Activated B cell treated with CpG ODN at 0.5 μM for 24 hours (primary cell): ENCODE data around the gene GIPC3. TPM values are rescaled to one million over a fixed set of nuclear protein-coding genes. Genes with fewer than 3 reads are reported as not detected.
"Not testable (repeated sequence)": the region's sequence is repeated elsewhere in the genome, so short reads cannot be mapped to it uniquely, and the experiment has no call there.

Experiments
- ATAC-seq: fragments of 200-7000 bp; cut with Tn5 transposase; one replicate; pipeline ENCODE4 v1.10.0; 2021; ENCODE audit warnings: low read depth, mild to moderate bottlenecking, moderate library complexity
- CTCF ChIA-PET: fragments of 350-600 bp; sonication (Branson Sonifier 250); formaldehyde crosslinking; loops from one replicate; lab custom pipeline; 2021; ENCODE audit warnings: antibody characterized with exemption; lab: Charles Lee
- POLR2A ChIA-PET: fragments of 350-600 bp; sonication (Branson Sonifier 250); formaldehyde crosslinking; loops from one replicate; lab custom pipeline; 2021; ENCODE audit warnings: antibody characterized with exemption; lab: Charles Lee
- DNase-seq: peaks from one replicate; pipeline ENCODE4 v3.0.0; 2022
- H3K27ac Mint-ChIP-seq: one replicate; pipeline ENCODE4 v1.8.0; 2020; ENCODE audit warnings: mixed read lengths
- H3K27me3 Mint-ChIP-seq: one replicate; pipeline ENCODE4 v1.8.0; 2021; ENCODE audit warnings: mixed read lengths
- H3K36me3 Mint-ChIP-seq: one replicate; pipeline ENCODE4 v1.8.0; 2021; ENCODE audit warnings: low read depth, mixed read lengths
- H3K4me1 Mint-ChIP-seq: one replicate; pipeline ENCODE4 v1.8.0; 2021; ENCODE audit warnings: mixed read lengths
- H3K4me3 Mint-ChIP-seq: one replicate; pipeline ENCODE4 v1.8.0; 2020; ENCODE audit warnings: mild to moderate bottlenecking, mixed read lengths
- H3K9me3 Mint-ChIP-seq: one replicate; pipeline ENCODE4 v1.8.0; 2020; ENCODE audit warnings: mixed read lengths
- CTCF ChIP-seq: fragments of 200-600 bp; IDR thresholded peaks from one replicate; pipeline ENCODE4 v1.8.0; 2022; ENCODE audit warnings: antibody characterized with exemption, mild to moderate bottlenecking
- intact Hi-C: fragments of 100-400 bp; cut with micrococcal nuclease; formaldehyde crosslinking; loops from one replicate; pipeline ENCODE4 v1.15.1; 2024
- total RNA-seq: library from RNA; stranded (reverse); gene quantifications from 2 replicates; pipeline ENCODE4 v1.2.3, GENCODE V29; 2022

Gene GIPC3
- total RNA-seq, 1 donor from 2014 or later = 0.29 TPM

DNA sequence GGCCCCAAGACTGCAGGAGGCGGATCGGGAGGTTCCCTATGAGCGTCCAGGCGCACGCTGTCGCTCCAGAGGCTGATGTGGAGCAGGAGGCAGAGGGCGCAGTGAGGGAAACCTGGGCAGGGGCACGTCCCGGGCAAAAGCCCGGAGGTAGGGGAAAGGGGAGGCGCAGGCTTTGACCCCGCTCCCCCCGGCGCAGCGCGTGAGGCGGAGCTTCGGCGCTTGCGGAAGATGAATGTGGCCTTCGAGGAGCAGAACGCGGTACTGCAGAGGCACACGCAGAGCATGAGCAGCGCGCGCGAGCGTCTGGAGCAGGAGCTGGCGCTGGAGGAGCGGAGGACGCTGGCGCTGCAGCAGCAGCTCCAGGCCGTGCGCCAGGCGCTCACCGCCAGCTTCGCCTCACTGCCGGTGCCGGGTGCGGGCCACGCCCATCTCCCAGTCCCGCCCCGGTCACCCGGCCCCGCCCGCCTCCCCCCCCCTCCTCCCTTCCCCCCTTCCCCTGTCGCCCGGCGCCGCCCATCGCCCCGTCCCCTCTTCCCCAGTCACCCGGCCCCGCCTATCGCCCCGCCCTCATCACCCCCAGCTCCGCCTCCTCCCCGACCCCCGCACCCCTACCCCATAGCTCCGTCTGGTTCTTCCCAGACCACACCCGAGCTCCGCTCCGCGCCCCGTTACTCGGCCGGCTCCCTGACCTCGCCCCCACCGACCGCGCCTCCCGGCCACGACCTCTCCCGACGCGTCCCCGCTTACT lies 8.4 kb upstream of the GIPC3 start:
- POLR2A ChIA-PET = no interaction called here

DNA sequence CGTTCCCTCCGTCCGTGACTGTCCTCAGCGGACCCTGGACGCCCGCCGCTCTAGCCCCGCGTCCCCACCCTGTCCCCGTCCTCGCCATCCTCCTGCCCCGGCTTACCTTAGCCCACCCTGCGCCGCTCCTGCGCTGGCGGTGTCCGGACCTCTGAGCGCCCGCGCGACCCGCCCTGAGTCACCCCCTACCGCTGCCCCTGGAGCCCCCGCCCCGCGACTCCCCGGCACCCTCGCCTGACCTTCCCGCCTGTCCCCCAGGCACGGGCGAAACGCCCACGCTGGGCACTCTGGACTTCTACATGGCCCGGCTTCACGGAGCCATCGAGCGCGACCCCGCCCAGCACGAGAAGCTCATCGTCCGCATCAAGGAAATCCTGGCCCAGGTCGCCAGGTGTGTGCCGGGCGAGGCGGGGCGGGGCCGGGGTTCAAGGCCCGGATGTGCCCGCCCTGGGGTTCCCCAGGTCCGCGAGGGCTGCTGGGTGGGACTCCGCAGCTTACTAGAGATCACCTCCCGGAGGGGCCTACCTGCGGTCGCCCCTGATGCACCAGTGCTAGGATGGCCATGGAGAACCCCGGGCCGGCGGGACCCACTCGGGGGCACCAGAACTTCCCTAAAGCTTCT lies 7.4 kb upstream of the GIPC3 start:
- no peak for TF ChIP-seq CTCF
- ATAC-seq (no peak), DNase-seq (no peak)
- Mint-ChIP-seq H3K4me3 (no peak overlapping the region), H3K36me3 (peaks cover 11% of the 10 kb centered on the region), H3K27ac (no peak overlapping the region), H3K4me1 (peaks cover 8% of the 10 kb centered on the region), H3K9me3 (no peaks in the 10 kb centered on the region), H3K27me3 (no peaks in the 10 kb centered on the region)
- POLR2A ChIA-PET = no interaction called here
- intact Hi-C loops = loop anchor here (10.0 kb wide), 1 partner anchor 393 kb away; the partner anchor contains the start of gene NCLN
- CTCF ChIA-PET = no interaction called here

More for the DNA sequence above, 8.4 kb upstream of the GIPC3 start:
- Mint-ChIP-seq H3K4me1 (peaks cover 16% of the 10 kb centered on the region), H3K27me3 (no peaks in the 10 kb centered on the region), H3K36me3 (peaks cover 11% of the 10 kb centered on the region), H3K27ac (no peak overlapping the region), H3K4me3 (no peak overlapping the region), H3K9me3 (no peaks in the 10 kb centered on the region)
- TF ChIP-seq CTCF = no peak
- DNase-seq (no peak), ATAC-seq (no peak)
- intact Hi-C loops = loop anchor here (10.0 kb wide), 1 partner anchor 392 kb away; the partner anchor contains the start of gene NCLN
- CTCF ChIA-PET = no interaction called here

DNA sequence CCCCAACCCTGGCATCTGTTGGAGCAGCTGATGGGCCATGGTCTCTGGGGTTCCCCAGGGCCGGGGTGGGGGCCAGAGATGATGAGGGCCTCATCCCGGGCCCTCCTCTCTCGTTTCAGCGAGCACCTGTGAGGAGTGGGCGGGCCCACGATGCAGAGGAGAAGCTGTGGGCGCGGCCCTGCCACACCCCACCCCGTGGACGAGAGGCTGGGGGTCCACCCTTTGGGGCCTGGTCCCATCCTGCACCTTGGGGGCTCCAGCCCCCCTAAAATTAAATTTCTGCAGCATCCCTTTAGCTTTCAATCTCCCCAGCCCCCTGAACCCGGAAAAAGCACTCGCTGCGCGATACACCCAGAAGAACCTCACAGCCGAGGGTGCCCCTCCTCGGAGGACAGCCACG lies 6.9 kb upstream of the GIPC3 start:
- H3K4me3 Mint-ChIP-seq = no peak overlapping the region
- H3K27ac Mint-ChIP-seq = no peak overlapping the region
- H3K9me3 Mint-ChIP-seq = no peaks in the 10 kb centered on the region
- TF ChIP-seq CTCF = no peak
- peaks cover 11% of the 10 kb centered on the region for H3K36me3 Mint-ChIP-seq
- intact Hi-C loops = loop anchor here (10.0 kb wide), 1 partner anchor 394 kb away; the partner anchor contains the start of gene NCLN
- H3K27me3 Mint-ChIP-seq = peaks cover 2% of the 10 kb centered on the region
- peaks cover 8% of the 10 kb centered on the region for H3K4me1 Mint-ChIP-seq
- ATAC-seq = no peak
- POLR2A ChIA-PET = no interaction called here
- DNase-seq = no peak
- CTCF ChIA-PET = no interaction called here

GRCh38 chr19:3580156-3580934 lies 4.9 kb upstream of the GIPC3 start:
- no peak for TF ChIP-seq CTCF
- ChIA-PET POLR2A (no interaction called here), CTCF (no interaction called here)
- DNase-seq = no peak
- no peak for ATAC-seq
- intact Hi-C loops = no loop called here
- H3K4me3 Mint-ChIP-seq = no peak overlapping the region
- H3K27me3 Mint-ChIP-seq = peaks cover 2% of the 10 kb centered on the region
- H3K4me1 Mint-ChIP-seq = peaks cover 1% of the 10 kb centered on the region
- no peak overlapping the region for H3K27ac Mint-ChIP-seq
- no peaks in the 10 kb centered on the region for H3K9me3 Mint-ChIP-seq
- peaks cover 5% of the 10 kb centered on the region for H3K36me3 Mint-ChIP-seq

GRCh38 chr19:3581792-3582191 lies 3.5 kb upstream of the GIPC3 start:
- POLR2A ChIA-PET, H3K9me3 Mint-ChIP-seq, DNase-seq, ATAC-seq, intact Hi-C loops, CTCF ChIA-PET, H3K36me3 Mint-ChIP-seq, H3K4me1 Mint-ChIP-seq, H3K4me3 Mint-ChIP-seq, H3K27ac Mint-ChIP-seq, H3K27me3 Mint-ChIP-seq: not testable (repeated sequence)

DNA sequence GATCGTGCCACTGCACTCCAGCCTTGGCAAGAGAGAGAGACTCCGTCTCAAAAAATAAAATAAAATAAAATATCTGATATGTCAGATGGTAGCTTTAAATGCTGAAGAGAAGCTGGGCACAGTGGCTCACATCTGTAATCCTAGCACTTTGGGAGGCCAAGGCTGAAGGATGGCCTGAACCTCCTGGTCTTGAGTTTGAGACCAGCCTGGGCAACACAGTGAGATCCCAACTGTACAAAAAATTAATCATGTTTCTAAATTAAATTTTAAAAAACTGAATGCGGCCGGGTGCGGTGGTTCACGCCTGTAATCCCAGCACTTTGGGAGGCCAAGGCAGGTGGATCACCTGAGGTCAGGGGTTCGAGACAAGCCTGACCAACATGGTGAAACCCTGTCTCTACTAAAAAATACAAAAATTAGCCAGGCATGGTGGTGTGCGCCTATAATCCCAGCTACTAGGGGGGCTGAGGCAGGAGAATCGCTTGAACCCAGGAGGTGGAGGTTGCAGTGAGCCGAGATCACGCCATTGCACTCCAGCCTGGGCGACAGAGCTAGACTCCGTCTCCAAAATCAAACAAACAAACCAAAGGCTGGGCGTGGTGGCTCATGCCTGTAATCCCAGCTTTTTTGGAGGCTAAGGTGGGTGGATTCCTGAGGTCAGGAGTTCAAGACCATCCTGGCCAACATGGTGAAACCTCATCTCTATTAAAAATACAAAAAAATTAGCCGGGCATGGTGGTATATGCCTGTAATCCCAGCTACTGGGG lies 1.1 kb upstream of the GIPC3 start:
- H3K4me1 Mint-ChIP-seq, H3K27me3 Mint-ChIP-seq, DNase-seq, H3K4me3 Mint-ChIP-seq, H3K36me3 Mint-ChIP-seq, intact Hi-C loops, ATAC-seq, H3K27ac Mint-ChIP-seq, H3K9me3 Mint-ChIP-seq: not testable (repeated sequence)
- CTCF ChIA-PET = interaction anchor here (1.2 to 3.1 kb wide), 2 partner anchors 27 to 39 kb away, joined by 3 to 15 read pairs; partner anchors contain the start of gene MFSD12
- POLR2A ChIA-PET = interaction anchor here (0.6 kb wide), 1 partner anchor 23 kb away, joined by 4 read pairs; no protein-coding TSS in a partner anchor
